PC-9 (cell line): ENCODE measurements around the gene SH3TC1.

Experiments
- CTCF ChIP-seq: fragments of 200-600 bp; sonication (generic); conservative IDR thresholded peaks from 2 replicates; pipeline ENCODE4 v1.6.1; 2017; ENCODE audit warnings: mixed run types, antibody characterized with exemption, mild to moderate bottlenecking, moderate library complexity
- EZH2 ChIP-seq: fragments of 200-600 bp; sonication (generic); IDR thresholded peaks from 2 replicates; pipeline ENCODE4 v1.8.0; 2017; ENCODE audit warnings: antibody characterized with exemption, low read depth

DNA sequence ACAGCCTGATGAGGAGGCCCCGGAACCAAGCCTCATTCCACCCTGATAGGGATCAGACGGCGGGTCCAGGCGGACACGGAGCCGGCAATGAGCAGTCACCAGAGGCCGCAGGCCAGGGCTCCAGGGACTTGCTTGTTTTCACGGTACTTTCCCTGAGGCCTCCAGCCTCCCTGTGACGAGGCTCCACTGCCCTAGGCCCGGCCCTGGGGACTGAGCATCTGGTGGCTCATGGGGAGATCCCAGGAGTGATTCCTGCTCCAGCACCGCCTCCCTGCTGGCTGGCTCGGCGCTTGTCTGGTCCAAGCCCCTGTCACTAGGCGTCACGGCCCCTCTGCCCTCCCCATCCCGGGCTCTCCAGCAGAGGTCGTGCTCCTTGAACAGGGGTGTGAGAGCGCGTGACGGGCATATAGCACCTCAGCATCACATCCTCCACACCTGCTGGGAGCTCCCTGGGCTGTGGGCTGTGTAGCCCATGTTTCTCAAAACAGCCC is 84.6 kb downstream of the SH3TC1 start:
- TF ChIP-seq CTCF (no peak), EZH2 (no peak)
